GM12801 (cell line): ENCODE results near the gene DMRT1.

Experiments
- CTCF ChIP-seq: IDR thresholded peaks from one replicate; pipeline ENCODE4 v1.5.1; 2011; ENCODE audit warnings: control low read depth; ENCODE audit not compliant: insufficient read length; ENCODE audit errors: extremely low read depth

The DMRT1 gene

GRCh38 chr9:875119-875962 lies 33.8 kb downstream of the DMRT1 start:
- TF ChIP-seq CTCF, result no peak

GRCh38 chr9:876425-876824 lies 34.9 kb downstream of the DMRT1 start:
- no peak for TF ChIP-seq CTCF

- no peak for TF ChIP-seq CTCF
Observed at GRCh38 chr9:878239-878638, 36.7 kb downstream of the DMRT1 start.

GRCh38 chr9:880725-881124 lies 39.2 kb downstream of the DMRT1 start:
- TF ChIP-seq CTCF, result no peak

GRCh38 chr9:882416-882924 lies 41.0 kb downstream of the DMRT1 start:
- TF ChIP-seq CTCF, result no peak

GRCh38 chr9:883011-883410 lies 41.5 kb downstream of the DMRT1 start:
- no peak for TF ChIP-seq CTCF

GRCh38 chr9:886886-887285 lies 45.4 kb downstream of the DMRT1 start:
- no peak for TF ChIP-seq CTCF
